Colon (tissue), 2 donors: ENCODE data around the gene COL18A1.
"Not testable (repeated sequence)": the region's sequence is repeated elsewhere in the genome, so short reads cannot be mapped to it uniquely, and the experiment has no call there.

Experiments
- FAIRE-seq: peaks from 2 replicates; lab custom pipeline; 2012; peaks lifted over from hg19 to GRCh38; lab: Jason Lieb, UNC
- donor health status: control.
- donor health status: control.

The COL18A1 gene

GRCh38 chr21:45404730-45405270 is at the start of gene COL18A1:
TSS of gene COL18A1 (plus strand) at chr21:45405165. CDS start at chr21:45405231, 66 bp downstream.
- no peak for FAIRE-seq

GRCh38 chr21:45355573-45355972 is 49.4 kb upstream of the COL18A1 start:
- no peak for FAIRE-seq

- FAIRE-seq, result no peak
Observed at GRCh38 chr21:45356251-45356650, 48.7 kb upstream of the COL18A1 start.

- no peak for FAIRE-seq
Observed at GRCh38 chr21:45356653-45357435, 48.1 kb upstream of the COL18A1 start.

GRCh38 chr21:45357436-45358260 is 47.3 kb upstream of the COL18A1 start:
- no peak for FAIRE-seq

- FAIRE-seq, result no peak
Observed at GRCh38 chr21:45358261-45358670, 46.7 kb upstream of the COL18A1 start.

GRCh38 chr21:45358711-45359310 is 46.2 kb upstream of the COL18A1 start:
- FAIRE-seq, result no peak

GRCh38 chr21:45359451-45360217 is 45.3 kb upstream of the COL18A1 start:
- FAIRE-seq, result no peak

GRCh38 chr21:45361033-45361997 is 43.6 kb upstream of the COL18A1 start:
- FAIRE-seq, result no peak

- no peak for FAIRE-seq
Observed at GRCh38 chr21:45362077-45362747, 42.8 kb upstream of the COL18A1 start.

- no peak for FAIRE-seq
Observed at GRCh38 chr21:45362748-45363145, 42.2 kb upstream of the COL18A1 start.

- FAIRE-seq, result not testable (repeated sequence)
Observed at GRCh38 chr21:45363272-45363671, 41.7 kb upstream of the COL18A1 start.

- FAIRE-seq, result no peak
Observed at GRCh38 chr21:45363921-45364467, 41.0 kb upstream of the COL18A1 start.

GRCh38 chr21:45364468-45365185 is 40.3 kb upstream of the COL18A1 start:
- FAIRE-seq, result no peak

GRCh38 chr21:45365186-45365607 is 39.8 kb upstream of the COL18A1 start:
- FAIRE-seq, result no peak

GRCh38 chr21:45365608-45366241 is 39.2 kb upstream of the COL18A1 start:
- no peak for FAIRE-seq

- no peak for FAIRE-seq
Observed at GRCh38 chr21:45366476-45366875, 38.5 kb upstream of the COL18A1 start.

- no peak for FAIRE-seq
Observed at GRCh38 chr21:45366931-45367401, 38.0 kb upstream of the COL18A1 start.
